Measurements from ENCODE around the gene PRPF18. TPM values are rescaled to one million over a fixed set of nuclear protein-coding genes. Genes with fewer than 3 reads are reported as not detected.

Gene PRPF18
- polyA plus RNA-seq, 1 donor from 2014 or later, result 56.7 TPM

- Histone ChIP-seq H3K4me2 (ENCODE audit: low read length) (no peak overlapping the region), H3K79me2 (replicated peaks; ENCODE audit: insufficient read depth, low read length) (no peaks in the 10 kb centered on the region), H3K4me3 (ENCODE audit: low read length) (no peak overlapping the region), H3K9me2 (ENCODE audit: insufficient read depth, low read length) (no peaks in the 10 kb centered on the region), H2AFZ (ENCODE audit: low read depth, low read length) (no peak overlapping the region), H3K36me3 (ENCODE audit: insufficient read depth, low read length) (no peaks in the 10 kb centered on the region), H3K9ac (ENCODE audit: low read length) (no peak overlapping the region), H3K9me3 (ENCODE audit: low read length) (no peaks in the 10 kb centered on the region), H3K27me3 (ENCODE audit: insufficient read depth, low read depth, low read length) (no peaks in the 10 kb centered on the region), H3K27ac (ENCODE audit: low read length) (no peak overlapping the region), H3F3A (ENCODE audit: insufficient read depth, low read length, poor library complexity, severe bottlenecking) (no peaks in the 10 kb centered on the region), H4K20me1 (ENCODE audit: insufficient read depth) (no peaks in the 10 kb centered on the region)
- peak; percentile 78 for TF ChIP-seq SMC3 (conservative IDR thresholded peaks at IDR 0.05; ENCODE audit: poor library complexity)
- no peak for TF ChIP-seq EP300 (conservative IDR thresholded peaks at IDR 0.05; ENCODE audit: poor library complexity, severe bottlenecking)
- TF ChIP-seq EZH2 (IDR thresholded peaks at IDR 0.05; ENCODE audit: borderline replicate concordance, insufficient read depth, low read length, poor library complexity, severe bottlenecking), result no peak
- TF ChIP-seq RAD21 (conservative IDR thresholded peaks at IDR 0.05), result peak; percentile 74
- TF ChIP-seq, protein P1, sequence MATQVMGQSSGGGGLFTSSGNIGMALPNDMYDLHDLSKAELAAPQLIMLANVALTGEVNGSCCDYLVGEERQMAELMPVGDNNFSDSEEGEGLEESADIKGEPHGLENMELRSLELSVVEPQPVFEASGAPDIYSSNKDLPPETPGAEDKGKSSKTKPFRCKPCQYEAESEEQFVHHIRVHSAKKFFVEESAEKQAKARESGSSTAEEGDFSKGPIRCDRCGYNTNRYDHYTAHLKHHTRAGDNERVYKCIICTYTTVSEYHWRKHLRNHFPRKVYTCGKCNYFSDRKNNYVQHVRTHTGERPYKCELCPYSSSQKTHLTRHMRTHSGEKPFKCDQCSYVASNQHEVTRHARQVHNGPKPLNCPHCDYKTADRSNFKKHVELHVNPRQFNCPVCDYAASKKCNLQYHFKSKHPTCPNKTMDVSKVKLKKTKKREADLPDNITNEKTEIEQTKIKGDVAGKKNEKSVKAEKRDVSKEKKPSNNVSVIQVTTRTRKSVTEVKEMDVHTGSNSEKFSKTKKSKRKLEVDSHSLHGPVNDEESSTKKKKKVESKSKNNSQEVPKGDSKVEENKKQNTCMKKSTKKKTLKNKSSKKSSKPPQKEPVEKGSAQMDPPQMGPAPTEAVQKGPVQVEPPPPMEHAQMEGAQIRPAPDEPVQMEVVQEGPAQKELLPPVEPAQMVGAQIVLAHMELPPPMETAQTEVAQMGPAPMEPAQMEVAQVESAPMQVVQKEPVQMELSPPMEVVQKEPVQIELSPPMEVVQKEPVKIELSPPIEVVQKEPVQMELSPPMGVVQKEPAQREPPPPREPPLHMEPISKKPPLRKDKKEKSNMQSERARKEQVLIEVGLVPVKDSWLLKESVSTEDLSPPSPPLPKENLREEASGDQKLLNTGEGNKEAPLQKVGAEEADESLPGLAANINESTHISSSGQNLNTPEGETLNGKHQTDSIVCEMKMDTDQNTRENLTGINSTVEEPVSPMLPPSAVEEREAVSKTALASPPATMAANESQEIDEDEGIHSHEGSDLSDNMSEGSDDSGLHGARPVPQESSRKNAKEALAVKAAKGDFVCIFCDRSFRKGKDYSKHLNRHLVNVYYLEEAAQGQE (IDR thresholded peaks at IDR 0.05; ENCODE audit: borderline replicate concordance), result no peak
- TF ChIP-seq POLR2AphosphoS5 (IDR thresholded peaks at IDR 0.05), result no peak
- TF ChIP-seq, protein P2, sequence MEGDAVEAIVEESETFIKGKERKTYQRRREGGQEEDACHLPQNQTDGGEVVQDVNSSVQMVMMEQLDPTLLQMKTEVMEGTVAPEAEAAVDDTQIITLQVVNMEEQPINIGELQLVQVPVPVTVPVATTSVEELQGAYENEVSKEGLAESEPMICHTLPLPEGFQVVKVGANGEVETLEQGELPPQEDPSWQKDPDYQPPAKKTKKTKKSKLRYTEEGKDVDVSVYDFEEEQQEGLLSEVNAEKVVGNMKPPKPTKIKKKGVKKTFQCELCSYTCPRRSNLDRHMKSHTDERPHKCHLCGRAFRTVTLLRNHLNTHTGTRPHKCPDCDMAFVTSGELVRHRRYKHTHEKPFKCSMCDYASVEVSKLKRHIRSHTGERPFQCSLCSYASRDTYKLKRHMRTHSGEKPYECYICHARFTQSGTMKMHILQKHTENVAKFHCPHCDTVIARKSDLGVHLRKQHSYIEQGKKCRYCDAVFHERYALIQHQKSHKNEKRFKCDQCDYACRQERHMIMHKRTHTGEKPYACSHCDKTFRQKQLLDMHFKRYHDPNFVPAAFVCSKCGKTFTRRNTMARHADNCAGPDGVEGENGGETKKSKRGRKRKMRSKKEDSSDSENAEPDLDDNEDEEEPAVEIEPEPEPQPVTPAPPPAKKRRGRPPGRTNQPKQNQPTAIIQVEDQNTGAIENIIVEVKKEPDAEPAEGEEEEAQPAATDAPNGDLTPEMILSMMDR (IDR thresholded peaks at IDR 0.05; ENCODE audit: poor library complexity, severe bottlenecking), result peak; percentile 76
- no peak for TF ChIP-seq MXI1 (conservative IDR thresholded peaks at IDR 0.05; ENCODE audit: poor library complexity, severe bottlenecking)
- no peak for TF ChIP-seq TAF1 (IDR thresholded peaks at IDR 0.05; ENCODE audit: low read depth)
These were observed 73.3 kb downstream of the PRPF18 start for GRCh38 chr10:13659887-13660550.

- no peaks in the 10 kb centered on the region for H4K20me1 ChIP-seq (ENCODE audit: insufficient read depth)
- H3K27ac ChIP-seq (ENCODE audit: low read length), result no peak overlapping the region
- H3K36me3 ChIP-seq (ENCODE audit: insufficient read depth, low read length), result no peaks in the 10 kb centered on the region
- H3F3A ChIP-seq (ENCODE audit: insufficient read depth, low read length, poor library complexity, severe bottlenecking), result no peaks in the 10 kb centered on the region
- no peak overlapping the region for H3K9ac ChIP-seq (ENCODE audit: low read length)
- no peaks in the 10 kb centered on the region for H3K9me2 ChIP-seq (ENCODE audit: insufficient read depth, low read length)
- no peaks in the 10 kb centered on the region for H3K27me3 ChIP-seq (ENCODE audit: insufficient read depth, low read depth, low read length)
- no peaks in the 10 kb centered on the region for H3K9me3 ChIP-seq (ENCODE audit: low read length)
- H3K4me3 ChIP-seq (ENCODE audit: low read length), result no peak overlapping the region
- no peak overlapping the region for H2AFZ ChIP-seq (ENCODE audit: low read depth, low read length)
- no peaks in the 10 kb centered on the region for H3K79me2 ChIP-seq (replicated peaks; ENCODE audit: insufficient read depth, low read length)
- H3K4me2 ChIP-seq (ENCODE audit: low read length), result no peak overlapping the region
- no peak for TF ChIP-seq POLR2AphosphoS5 (IDR thresholded peaks at IDR 0.05)
- TF ChIP-seq EP300 (conservative IDR thresholded peaks at IDR 0.05; ENCODE audit: poor library complexity, severe bottlenecking), result no peak
- no peak for TF ChIP-seq SMC3 (conservative IDR thresholded peaks at IDR 0.05; ENCODE audit: poor library complexity)
- no peak for TF ChIP-seq RAD21 (conservative IDR thresholded peaks at IDR 0.05)
- TF ChIP-seq EZH2 (IDR thresholded peaks at IDR 0.05; ENCODE audit: borderline replicate concordance, insufficient read depth, low read length, poor library complexity, severe bottlenecking), result no peak
- no peak for TF ChIP-seq TAF1 (IDR thresholded peaks at IDR 0.05; ENCODE audit: low read depth)
- TF ChIP-seq, protein P2 (IDR thresholded peaks at IDR 0.05; ENCODE audit: poor library complexity, severe bottlenecking), result no peak
- no peak for TF ChIP-seq MXI1 (conservative IDR thresholded peaks at IDR 0.05; ENCODE audit: poor library complexity, severe bottlenecking)
- TF ChIP-seq, protein P1 (IDR thresholded peaks at IDR 0.05; ENCODE audit: borderline replicate concordance), result no peak
These were observed 73.8 kb downstream of the PRPF18 start for GRCh38 chr10:13660551-13660920.
